ENCODE data around the gene HOXC9.

HOXC9 gene
- long read RNA-seq, donor 1, transcript HOXC9-201 (2 exons, 1,516 nt): major isoform, 19 of 19 reads
- long read RNA-seq, donor 1, partial matches to known transcripts: 0 of 19 reads
- long read RNA-seq, donor 1, other reads (novel, unspliced or antisense): 0 of 19 reads
- long read RNA-seq, donor 2, transcript HOXC9-201 (2 exons, 1,516 nt): major isoform, 17 of 17 reads
- long read RNA-seq, donor 2, partial matches to known transcripts: 0 of 17 reads
- long read RNA-seq, donor 2, other reads (novel, unspliced or antisense): 0 of 17 reads
- long read RNA-seq, donor 3, transcript HOXC9-201 (2 exons, 1,516 nt): major isoform, 7 of 7 reads
- long read RNA-seq, donor 3, partial matches to known transcripts: 0 of 7 reads
- long read RNA-seq, donor 3, other reads (novel, unspliced or antisense): 0 of 7 reads
- long read RNA-seq, donor 4, transcript HOXC9-201 (2 exons, 1,516 nt): major isoform, 13 of 13 reads
- long read RNA-seq, donor 4, partial matches to known transcripts: 0 of 13 reads
- long read RNA-seq, donor 4, other reads (novel, unspliced or antisense): 0 of 13 reads
- long read RNA-seq, donor 5, transcript HOXC9-201 (2 exons, 1,516 nt): major isoform, 22 of 22 reads
- long read RNA-seq, donor 5, partial matches to known transcripts: 0 of 22 reads
- long read RNA-seq, donor 5, other reads (novel, unspliced or antisense): 0 of 22 reads
- long read RNA-seq, donor 6, transcript HOXC9-201 (2 exons, 1,516 nt): major isoform, 19 of 27 reads
- long read RNA-seq, donor 6, partial matches to known transcripts: 8 of 27 reads
- long read RNA-seq, donor 6, other reads (novel, unspliced or antisense): 0 of 27 reads
- long read RNA-seq, donor 7, transcript HOXC9-201 (2 exons, 1,516 nt): major isoform, 26 of 26 reads
- long read RNA-seq, donor 7, partial matches to known transcripts: 0 of 26 reads
- long read RNA-seq, donor 7, other reads (novel, unspliced or antisense): 0 of 26 reads
- long read RNA-seq, donor 8, transcript HOXC9-201 (2 exons, 1,516 nt): major isoform, 17 of 17 reads
- long read RNA-seq, donor 8, partial matches to known transcripts: 0 of 17 reads
- long read RNA-seq, donor 8, other reads (novel, unspliced or antisense): 0 of 17 reads

GRCh38 chr12:54000116-54001114, at the start of gene HOXC9:
HOXC9 (plus strand) TSS chr12:54000161; CDS start chr12:54000189, 28 bp downstream.
- peak; percentile 83 for DNase-seq

- no peak for DNase-seq
These were observed 49.6 kb upstream of the HOXC9 start for GRCh38 chr12:53950437-53950773.

GRCh38 chr12:53950789-53951576, 49.0 kb upstream of the HOXC9 start:
- no peak for DNase-seq

GRCh38 chr12:53951577-53952334, 48.2 kb upstream of the HOXC9 start:
- peak; percentile 70 for DNase-seq

- peak; percentile 77 for DNase-seq
These were observed 47.6 kb upstream of the HOXC9 start for GRCh38 chr12:53952335-53952694.

- DNase-seq: peak; percentile 68
These were observed 46.9 kb upstream of the HOXC9 start for GRCh38 chr12:53952871-53953734.

- peak; percentile 45 for DNase-seq
These were observed 45.9 kb upstream of the HOXC9 start for GRCh38 chr12:53953831-53954693.

GRCh38 chr12:53954694-53955035, 45.3 kb upstream of the HOXC9 start, which contains the start of gene HOXC12:
HOXC12 (plus strand) TSS chr12:53954903; CDS start chr12:53954930, 27 bp downstream.
- no peak for DNase-seq

- peak; percentile 75 for DNase-seq
These were observed 44.8 kb upstream of the HOXC9 start for GRCh38 chr12:53955036-53955775.

- no peak for DNase-seq
These were observed 44.1 kb upstream of the HOXC9 start for GRCh38 chr12:53955776-53956250.

- DNase-seq: peak; percentile 69
These were observed 43.6 kb upstream of the HOXC9 start for GRCh38 chr12:53956251-53956887.

GRCh38 chr12:53956914-53957536, 42.9 kb upstream of the HOXC9 start:
- DNase-seq: peak; percentile 46

GRCh38 chr12:53958128-53958527, 41.8 kb upstream of the HOXC9 start:
- no peak for DNase-seq

GRCh38 chr12:53959314-53959713, 40.6 kb upstream of the HOXC9 start:
- no peak for DNase-seq

- no peak for DNase-seq
These were observed 39.6 kb upstream of the HOXC9 start for GRCh38 chr12:53960187-53961024.
